K562 (cell line): ENCODE results near the gene DEGS2. TPM values are rescaled to one million over a fixed set of nuclear protein-coding genes. Genes with fewer than 3 reads are reported as not detected.

Experiments
- SMC3 ChIP-seq: conservative IDR thresholded peaks from 2 replicates; pipeline ENCODE4 v1.6.1; 2011; ENCODE audit warnings: low read depth, low read length, improper control_type of control experiment; ENCODE audit not compliant: insufficient read depth
- polyA plus RNA-seq, 8 experiments: library from polyadenylated mRNA; depleted of rRNA in 4 of 8; stranded (reverse) in 5 of 8; unstranded in 3 of 8; fragments of >200 nt; fragmentation: Nextera tagmentation in 2 of 8; fragmentation: Illumina TruSeq in 1 of 8; extraction: Ambion mirVana in 2 of 8; extraction: Trizol in 1 of 8; gene quantifications; 2 replicates each; pipeline versions ENCODE4 v1.2.1 to v1.2.3, GENCODE V29; 2011 to 2014; ENCODE audit warnings: inconsistent platforms in 1 of 8, missing spikeins in 1 of 8
- total RNA-seq, 7 experiments: library from RNA; depleted of rRNA in 6 of 7; stranded (reverse); fragments of >200 nt in 6 of 7; fragmentation: Illumina TruSeq in 2 of 7; extraction: Trizol in 2 of 7; gene quantifications; 2 replicates each; pipeline versions ENCODE4 v1.2.1 to v1.2.3, GENCODE V29; 2011 to 2021; ENCODE audit warnings: low replicate concordance in 1 of 7
- TF ChIP-seq, protein P1 (sequence below): sonication (generic); formaldehyde crosslinking; IDR thresholded peaks from 2 replicates; pipeline ENCODE4 v1.8.1; 2022; ENCODE audit warnings: missing genetic modification reagents
- TF ChIP-seq, protein P2 (sequence below): fragments of 250-450 bp; sonication (Bioruptor Pico); IDR thresholded peaks from 2 replicates; pipeline ENCODE4 v1.8.0; 2022; ENCODE audit warnings: inconsistent platforms
- TF ChIP-seq, protein P3 (sequence below), 2 experiments: fragments of 450-650 bp in 1 of 2; sonication (generic) in 1 of 2; formaldehyde crosslinking in 1 of 2; IDR thresholded peaks in 1 of 2; conservative IDR thresholded peaks in 1 of 2; 2 replicates each; pipeline versions ENCODE4 v1.6.1 to v1.8.1; 2016 to 2023; ENCODE audit warnings: mild to moderate bottlenecking in 2 of 2, moderate library complexity in 2 of 2, inconsistent platforms in 1 of 2, missing genetic modification reagents in 1 of 2
- TF ChIP-seq, protein P4 (sequence below): fragments of 450-650 bp; formaldehyde crosslinking; IDR thresholded peaks from 2 replicates; pipeline ENCODE4 v1.4.0; 2020; ENCODE audit warnings: mild to moderate bottlenecking, moderate library complexity
- TF ChIP-seq, protein P5 (sequence below), 2 experiments: fragments of 450-650 bp; IDR thresholded peaks; 2 replicates each; pipeline ENCODE4 v1.6.1; 2016
- TF ChIP-seq, protein P6 (sequence below): fragments of 250-450 bp; sonication (Bioruptor Pico); IDR thresholded peaks from 2 replicates; pipeline ENCODE4 v1.9.0; 2021; ENCODE audit warnings: mild to moderate bottlenecking

The DEGS2 gene
- total and polyA plus RNA-seq, 9 of the 15 experiments (the other 6 are each of a cell fraction or from before 2014, with no cell fraction given) = 0.22 to 2.9 (median 0.70) TPM

DNA sequence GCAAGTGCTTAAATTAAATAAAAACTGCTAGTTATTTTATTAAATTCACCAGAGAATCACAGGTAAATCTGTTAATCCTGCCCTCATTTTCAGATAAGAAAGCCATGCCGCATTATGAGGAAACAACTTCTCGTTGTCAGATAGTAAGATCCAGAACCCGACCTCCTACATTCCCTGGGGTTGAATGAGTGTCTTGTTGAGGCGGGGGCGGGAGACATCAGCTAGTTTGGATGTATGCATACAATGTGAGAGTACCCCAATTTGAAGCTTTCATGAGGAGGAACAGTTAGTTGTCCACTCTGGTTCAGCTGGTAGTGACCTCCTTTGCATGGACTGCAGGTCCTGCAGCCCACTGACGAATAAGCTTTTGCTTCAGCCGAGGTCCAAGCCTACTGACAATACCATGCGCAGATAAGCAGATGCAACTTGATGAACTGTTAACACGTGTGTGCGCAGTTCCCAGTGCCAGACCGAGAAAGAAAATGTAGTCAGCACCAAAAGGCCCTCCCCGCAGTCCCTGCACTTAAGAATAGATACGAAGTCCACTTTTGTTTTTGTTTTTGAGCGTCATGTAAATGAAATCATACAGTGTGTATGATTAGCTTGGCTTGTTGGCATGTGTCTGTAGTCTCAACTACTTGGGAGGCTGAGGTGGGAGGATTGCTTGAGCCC is 59.3 kb downstream of the DEGS2 start (continued):
- TF ChIP-seq, protein P1, sequence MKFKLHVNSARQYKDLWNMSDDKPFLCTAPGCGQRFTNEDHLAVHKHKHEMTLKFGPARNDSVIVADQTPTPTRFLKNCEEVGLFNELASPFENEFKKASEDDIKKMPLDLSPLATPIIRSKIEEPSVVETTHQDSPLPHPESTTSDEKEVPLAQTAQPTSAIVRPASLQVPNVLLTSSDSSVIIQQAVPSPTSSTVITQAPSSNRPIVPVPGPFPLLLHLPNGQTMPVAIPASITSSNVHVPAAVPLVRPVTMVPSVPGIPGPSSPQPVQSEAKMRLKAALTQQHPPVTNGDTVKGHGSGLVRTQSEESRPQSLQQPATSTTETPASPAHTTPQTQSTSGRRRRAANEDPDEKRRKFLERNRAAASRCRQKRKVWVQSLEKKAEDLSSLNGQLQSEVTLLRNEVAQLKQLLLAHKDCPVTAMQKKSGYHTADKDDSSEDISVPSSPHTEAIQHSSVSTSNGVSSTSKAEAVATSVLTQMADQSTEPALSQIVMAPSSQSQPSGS (CRISPR knock-in tag) = no peak
- TF ChIP-seq, protein P2, sequence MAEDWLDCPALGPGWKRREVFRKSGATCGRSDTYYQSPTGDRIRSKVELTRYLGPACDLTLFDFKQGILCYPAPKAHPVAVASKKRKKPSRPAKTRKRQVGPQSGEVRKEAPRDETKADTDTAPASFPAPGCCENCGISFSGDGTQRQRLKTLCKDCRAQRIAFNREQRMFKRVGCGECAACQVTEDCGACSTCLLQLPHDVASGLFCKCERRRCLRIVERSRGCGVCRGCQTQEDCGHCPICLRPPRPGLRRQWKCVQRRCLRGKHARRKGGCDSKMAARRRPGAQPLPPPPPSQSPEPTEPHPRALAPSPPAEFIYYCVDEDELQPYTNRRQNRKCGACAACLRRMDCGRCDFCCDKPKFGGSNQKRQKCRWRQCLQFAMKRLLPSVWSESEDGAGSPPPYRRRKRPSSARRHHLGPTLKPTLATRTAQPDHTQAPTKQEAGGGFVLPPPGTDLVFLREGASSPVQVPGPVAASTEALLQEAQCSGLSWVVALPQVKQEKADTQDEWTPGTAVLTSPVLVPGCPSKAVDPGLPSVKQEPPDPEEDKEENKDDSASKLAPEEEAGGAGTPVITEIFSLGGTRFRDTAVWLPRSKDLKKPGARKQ (CRISPR knock-in tag) = no peak
- TF ChIP-seq, protein P3, sequence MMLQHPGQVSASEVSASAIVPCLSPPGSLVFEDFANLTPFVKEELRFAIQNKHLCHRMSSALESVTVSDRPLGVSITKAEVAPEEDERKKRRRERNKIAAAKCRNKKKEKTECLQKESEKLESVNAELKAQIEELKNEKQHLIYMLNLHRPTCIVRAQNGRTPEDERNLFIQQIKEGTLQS (IDR thresholded peaks at IDR 0.05) = no peak
- TF ChIP-seq, protein P3 (CRISPR knock-in tag; conservative IDR thresholded peaks at IDR 0.05) = no peak
- TF ChIP-seq, protein P4, sequence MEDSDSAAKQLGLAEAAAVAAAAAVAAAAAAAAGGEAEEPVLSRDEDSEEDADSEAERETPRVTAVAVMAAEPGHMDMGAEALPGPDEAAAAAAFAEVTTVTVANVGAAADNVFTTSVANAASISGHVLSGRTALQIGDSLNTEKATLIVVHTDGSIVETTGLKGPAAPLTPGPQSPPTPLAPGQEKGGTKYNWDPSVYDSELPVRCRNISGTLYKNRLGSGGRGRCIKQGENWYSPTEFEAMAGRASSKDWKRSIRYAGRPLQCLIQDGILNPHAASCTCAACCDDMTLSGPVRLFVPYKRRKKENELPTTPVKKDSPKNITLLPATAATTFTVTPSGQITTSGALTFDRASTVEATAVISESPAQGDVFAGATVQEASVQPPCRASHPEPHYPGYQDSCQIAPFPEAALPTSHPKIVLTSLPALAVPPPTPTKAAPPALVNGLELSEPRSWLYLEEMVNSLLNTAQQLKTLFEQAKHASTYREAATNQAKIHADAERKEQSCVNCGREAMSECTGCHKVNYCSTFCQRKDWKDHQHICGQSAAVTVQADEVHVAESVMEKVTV (CRISPR knock-in tag) = no peak
- TF ChIP-seq, protein P5, sequence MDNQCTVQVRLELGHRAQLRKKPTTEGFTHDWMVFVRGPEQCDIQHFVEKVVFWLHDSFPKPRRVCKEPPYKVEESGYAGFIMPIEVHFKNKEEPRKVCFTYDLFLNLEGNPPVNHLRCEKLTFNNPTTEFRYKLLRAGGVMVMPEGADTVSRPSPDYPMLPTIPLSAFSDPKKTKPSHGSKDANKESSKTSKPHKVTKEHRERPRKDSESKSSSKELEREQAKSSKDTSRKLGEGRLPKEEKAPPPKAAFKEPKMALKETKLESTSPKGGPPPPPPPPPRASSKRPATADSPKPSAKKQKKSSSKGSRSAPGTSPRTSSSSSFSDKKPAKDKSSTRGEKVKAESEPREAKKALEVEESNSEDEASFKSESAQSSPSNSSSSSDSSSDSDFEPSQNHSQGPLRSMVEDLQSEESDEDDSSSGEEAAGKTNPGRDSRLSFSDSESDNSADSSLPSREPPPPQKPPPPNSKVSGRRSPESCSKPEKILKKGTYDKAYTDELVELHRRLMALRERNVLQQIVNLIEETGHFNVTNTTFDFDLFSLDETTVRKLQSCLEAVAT (IDR thresholded peaks at IDR 0.05) = no peak
- TF ChIP-seq SMC3 = no peak
- TF ChIP-seq, protein P6, sequence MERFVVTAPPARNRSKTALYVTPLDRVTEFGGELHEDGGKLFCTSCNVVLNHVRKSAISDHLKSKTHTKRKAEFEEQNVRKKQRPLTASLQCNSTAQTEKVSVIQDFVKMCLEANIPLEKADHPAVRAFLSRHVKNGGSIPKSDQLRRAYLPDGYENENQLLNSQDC (CRISPR knock-in tag) = no peak
